Endodermal cell (in vitro differentiated cells): Measurements from ENCODE around the gene ATF2. TPM values are rescaled to one million over a fixed set of nuclear protein-coding genes. Genes with fewer than 3 reads are reported as not detected.
A peak's percentile ranks its signal among the peaks of the same experiment; 100 is the strongest.

ENCODE experiments used
- DNase-seq: peaks from one replicate; pipeline ENCODE4 v3.0.0-alpha.2; 2017
- H3K27ac ChIP-seq: 2 replicates; pipeline ENCODE4 v1.5.1; 2013; ENCODE audit warnings: mild to moderate bottlenecking, low read depth, low read length, moderate library complexity
- H3K27me3 ChIP-seq: 2 replicates; pipeline ENCODE4 v1.6.1; 2013; ENCODE audit warnings: mild to moderate bottlenecking, low read length, moderate library complexity; ENCODE audit not compliant: insufficient read depth, control insufficient read depth, poor library complexity, severe bottlenecking
- H3K36me3 ChIP-seq: 2 replicates; pipeline ENCODE4 v1.7.0; 2013; ENCODE audit warnings: mild to moderate bottlenecking, low read length, moderate library complexity; ENCODE audit not compliant: control insufficient read depth, insufficient read depth
- H3K4me1 ChIP-seq: one replicate; pipeline ENCODE4 v1.7.0; 2013; ENCODE audit warnings: low read length; ENCODE audit not compliant: control insufficient read depth, insufficient read depth
- H3K4me3 ChIP-seq: 2 replicates; pipeline ENCODE4 v1.5.1; 2013; ENCODE audit warnings: mild to moderate bottlenecking, low read length, moderate library complexity
- H3K9ac ChIP-seq: 2 replicates; pipeline ENCODE4 v1.6.1; 2013; ENCODE audit warnings: mild to moderate bottlenecking, low read length, moderate library complexity; ENCODE audit not compliant: poor library complexity, severe bottlenecking; ENCODE audit errors: extremely low read depth
- H3K9me3 ChIP-seq: 2 replicates; pipeline ENCODE4 v1.6.1; 2013; ENCODE audit warnings: mild to moderate bottlenecking, low read length, moderate library complexity; ENCODE audit not compliant: control insufficient read depth
- H3K27ac Mint-ChIP-seq: 2 replicates; pipeline ENCODE4 v1.8.0; 2020; ENCODE audit warnings: mixed read lengths
- H3K27me3 Mint-ChIP-seq: 2 replicates; pipeline ENCODE4 v1.8.0; 2021; ENCODE audit warnings: mild to moderate bottlenecking, mixed read lengths; ENCODE audit not compliant: insufficient read depth
- H3K36me3 Mint-ChIP-seq: 2 replicates; pipeline ENCODE4 v1.8.0; 2020; ENCODE audit warnings: low read depth, mixed read lengths
- H3K4me1 Mint-ChIP-seq: 2 replicates; pipeline ENCODE4 v1.8.0; 2020; ENCODE audit warnings: mixed read lengths
- H3K4me3 Mint-ChIP-seq: 2 replicates; pipeline ENCODE4 v1.8.0; 2020; ENCODE audit warnings: mild to moderate bottlenecking, moderate library complexity, mixed read lengths
- H3K9me3 Mint-ChIP-seq: 2 replicates; pipeline ENCODE4 v1.8.0; 2020; ENCODE audit warnings: mild to moderate bottlenecking, mixed read lengths
- WGBS, 2 experiments: methylation state at CpG; one replicate each; pipeline versions ENCODE4 v1.1.5 to v1.1.7; 2013; ENCODE audit warnings: missing lambda C conversion rate in 2 of 2, mixed read lengths in 1 of 2; ENCODE audit not compliant: insufficient coverage in 1 of 2, insufficient read length in 1 of 2; 5-methylcytosine and 5-hydroxymethylcytosine counted together
- total RNA-seq, 2 donors: library from RNA; stranded (reverse); fragmentation: NEBNext Ultra II Directional in 1 of 2; extraction: Animal tissue kit (Norgen Biotek cat#: 25700) in 1 of 2; gene quantifications; 2 replicates in 1 of 2; 3 replicates in 1 of 2; pipeline ENCODE4 v1.2.1, GENCODE V29; 2021
- TF ChIP-seq, protein P1 (sequence below): fragments of 200-600 bp; sonication (generic); conservative IDR thresholded peaks from 2 replicates; pipeline ENCODE4 v1.5.0; 2021; ENCODE audit warnings: antibody characterized with exemption, mild to moderate bottlenecking

Gene ATF2
- total RNA-seq, 2 donors from 2014 or later: 53.0 to 56.0 TPM

DNA sequence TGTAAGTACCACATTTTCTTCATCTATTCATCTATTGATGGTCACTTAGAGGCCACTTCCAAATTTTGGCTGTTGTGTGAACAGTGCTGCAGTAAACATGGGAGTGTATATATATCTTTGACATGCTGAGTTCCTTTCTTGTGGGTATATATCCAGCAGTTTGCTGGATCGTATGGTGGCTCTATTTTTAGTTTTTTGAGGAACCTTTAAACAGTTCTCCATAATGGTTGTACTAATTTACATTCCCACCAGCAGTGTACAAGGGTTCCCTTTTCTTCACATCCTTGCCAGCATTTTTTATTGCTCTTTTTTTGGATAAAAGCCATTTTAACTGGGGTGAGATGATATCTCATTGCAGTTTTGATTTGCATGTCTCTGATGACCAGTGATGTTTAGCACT is 20.8 kb upstream of the ATF2 start:
- Histone ChIP-seq H3K27me3 (no peaks in the 10 kb centered on the region), H3K4me1 (no peaks in the 10 kb centered on the region), H3K36me3 (no peaks in the 10 kb centered on the region), H3K4me3 (no peak overlapping the region), H3K9ac (no peak overlapping the region), H3K27ac (no peak overlapping the region), H3K9me3 (no peaks in the 10 kb centered on the region)
- Mint-ChIP-seq H3K4me1 (no peaks in the 10 kb centered on the region), H3K27me3 (peaks cover 14% of the 10 kb centered on the region), H3K4me3 (no peak overlapping the region), H3K27ac (no peak overlapping the region), H3K36me3 (no peaks in the 10 kb centered on the region), H3K9me3 (peaks cover 10% of the 10 kb centered on the region)
- WGBS, 2 experiments: 92 to 100% methylated on average over 1 of the region's 1 CpG
- TF ChIP-seq, protein P1, sequence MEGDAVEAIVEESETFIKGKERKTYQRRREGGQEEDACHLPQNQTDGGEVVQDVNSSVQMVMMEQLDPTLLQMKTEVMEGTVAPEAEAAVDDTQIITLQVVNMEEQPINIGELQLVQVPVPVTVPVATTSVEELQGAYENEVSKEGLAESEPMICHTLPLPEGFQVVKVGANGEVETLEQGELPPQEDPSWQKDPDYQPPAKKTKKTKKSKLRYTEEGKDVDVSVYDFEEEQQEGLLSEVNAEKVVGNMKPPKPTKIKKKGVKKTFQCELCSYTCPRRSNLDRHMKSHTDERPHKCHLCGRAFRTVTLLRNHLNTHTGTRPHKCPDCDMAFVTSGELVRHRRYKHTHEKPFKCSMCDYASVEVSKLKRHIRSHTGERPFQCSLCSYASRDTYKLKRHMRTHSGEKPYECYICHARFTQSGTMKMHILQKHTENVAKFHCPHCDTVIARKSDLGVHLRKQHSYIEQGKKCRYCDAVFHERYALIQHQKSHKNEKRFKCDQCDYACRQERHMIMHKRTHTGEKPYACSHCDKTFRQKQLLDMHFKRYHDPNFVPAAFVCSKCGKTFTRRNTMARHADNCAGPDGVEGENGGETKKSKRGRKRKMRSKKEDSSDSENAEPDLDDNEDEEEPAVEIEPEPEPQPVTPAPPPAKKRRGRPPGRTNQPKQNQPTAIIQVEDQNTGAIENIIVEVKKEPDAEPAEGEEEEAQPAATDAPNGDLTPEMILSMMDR: no peak
- no peak for DNase-seq

DNA sequence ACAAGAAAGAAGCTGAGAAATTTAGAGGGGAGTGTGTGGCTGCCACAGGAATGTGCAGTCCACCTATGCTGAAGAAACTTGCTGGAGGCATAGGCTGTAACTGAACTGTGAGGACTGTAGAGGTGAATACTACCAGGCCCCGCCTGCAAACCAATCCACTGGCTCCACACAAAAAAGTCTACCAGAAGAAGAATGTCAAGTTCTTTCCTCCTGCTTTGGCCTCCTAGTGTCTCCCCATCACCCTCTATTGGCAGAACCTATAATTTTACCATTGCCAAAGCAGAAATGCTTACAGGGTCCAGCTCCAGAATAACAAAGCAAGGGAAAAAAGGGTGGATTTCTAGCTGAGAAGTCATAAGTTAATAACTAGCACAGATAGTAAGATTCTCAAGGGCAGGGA is 19.4 kb upstream of the ATF2 start:
- no peaks in the 10 kb centered on the region for H3K36me3 Mint-ChIP-seq

DNA sequence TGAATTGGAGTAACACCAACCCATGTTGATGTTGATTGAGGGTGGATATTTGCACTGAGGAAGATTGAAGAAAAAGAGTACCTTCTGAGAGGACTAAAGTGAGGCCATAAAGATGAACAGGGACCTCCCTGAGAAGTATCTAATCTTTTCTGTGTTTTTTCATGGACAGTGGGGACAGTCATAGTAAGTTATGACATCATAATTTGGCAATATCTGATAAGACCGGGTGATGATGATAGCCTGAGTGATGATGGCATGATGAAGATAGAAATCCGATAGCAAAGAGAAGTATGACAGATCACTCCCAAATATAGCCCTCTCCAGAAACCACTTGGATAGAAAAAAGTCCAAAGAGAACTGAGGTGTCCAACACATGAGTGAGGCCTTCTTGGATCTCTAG is 15.7 kb upstream of the ATF2 start:
- Histone ChIP-seq H3K9me3 (no peaks in the 10 kb centered on the region), H3K9ac (no peak overlapping the region), H3K36me3 (peaks cover 13% of the 10 kb centered on the region), H3K4me1 (no peaks in the 10 kb centered on the region), H3K27me3 (no peaks in the 10 kb centered on the region), H3K4me3 (no peak overlapping the region), H3K27ac (no peak overlapping the region)
- Mint-ChIP-seq H3K4me1 (peaks cover 9% of the 10 kb centered on the region), H3K9me3 (no peaks in the 10 kb centered on the region), H3K27me3 (no peaks in the 10 kb centered on the region), H3K36me3 (peaks cover 12% of the 10 kb centered on the region), H3K4me3 (no peak overlapping the region), H3K27ac (no peak overlapping the region)
- TF ChIP-seq, protein P1: no peak
- WGBS, 2 experiments: 94% methylated on average over 2 of the region's 2 CpGs; no CpG with 5 or more reads in 1 of the 2 experiments
- no peak for DNase-seq

More for the DNA sequence above, 19.4 kb upstream of the ATF2 start:
- H3K27ac ChIP-seq: no peak overlapping the region
- H3K4me1 ChIP-seq: no peaks in the 10 kb centered on the region
- no peak overlapping the region for H3K4me3 ChIP-seq
- peaks cover 7% of the 10 kb centered on the region for H3K9me3 Mint-ChIP-seq
- no peaks in the 10 kb centered on the region for H3K4me1 Mint-ChIP-seq
- H3K4me3 Mint-ChIP-seq: no peak overlapping the region
- WGBS, 2 experiments: 91 to 100% methylated on average over 1 of the region's 1 CpG
- H3K27me3 ChIP-seq: no peaks in the 10 kb centered on the region
- H3K9me3 ChIP-seq: no peaks in the 10 kb centered on the region
- no peak overlapping the region for H3K9ac ChIP-seq
- H3K27me3 Mint-ChIP-seq: peaks cover 14% of the 10 kb centered on the region
- TF ChIP-seq, protein P1: peak; percentile 63
- no peak overlapping the region for H3K27ac Mint-ChIP-seq
- no peaks in the 10 kb centered on the region for H3K36me3 ChIP-seq
- DNase-seq: peak; percentile 61
